Immature natural killer cell (primary cell): ENCODE results near the gene PLA2G4D. TPM values are rescaled to one million over a fixed set of nuclear protein-coding genes. Genes with fewer than 3 reads are reported as not detected.

Source experiments
- DNase-seq, 3 donors: peaks; one replicate each; pipeline ENCODE4 v3.0.0; 2022; ENCODE audit warnings: mixed read lengths in 1 of 3
- H3K27ac Mint-ChIP-seq, 6 donors: one replicate each; pipeline ENCODE4 v1.8.0; 2020; ENCODE audit warnings: mixed read lengths in 6 of 6, mild to moderate bottlenecking in 5 of 6, inconsistent platforms in 4 of 6, moderate library complexity in 3 of 6
- H3K27me3 Mint-ChIP-seq, 3 donors: one replicate each; pipeline ENCODE4 v1.8.0; 2020 to 2021; ENCODE audit warnings: low read depth in 3 of 3, mild to moderate bottlenecking in 3 of 3, mixed read lengths in 3 of 3, moderate library complexity in 3 of 3, inconsistent platforms in 1 of 3
- H3K36me3 Mint-ChIP-seq, 3 donors: one replicate each; pipeline ENCODE4 v1.8.0; 2020; ENCODE audit warnings: mixed read lengths in 3 of 3, inconsistent platforms in 2 of 3, mild to moderate bottlenecking in 2 of 3
- H3K4me1 Mint-ChIP-seq, 2 donors: one replicate each; pipeline ENCODE4 v1.8.0; 2020; ENCODE audit warnings: inconsistent platforms in 2 of 2, mild to moderate bottlenecking in 2 of 2, mixed read lengths in 2 of 2, moderate library complexity in 1 of 2
- H3K4me3 Mint-ChIP-seq, 5 donors: one replicate each; pipeline ENCODE4 v1.8.0; 2020; ENCODE audit warnings: mild to moderate bottlenecking in 5 of 5, mixed read lengths in 5 of 5, inconsistent platforms in 3 of 5, moderate library complexity in 3 of 5
- H3K9me3 Mint-ChIP-seq, 6 donors: one replicate each; pipeline ENCODE4 v1.8.0; 2020; ENCODE audit warnings: mild to moderate bottlenecking in 6 of 6, mixed read lengths in 6 of 6, inconsistent platforms in 4 of 6, moderate library complexity in 3 of 6
- polyA plus RNA-seq, 3 donors: library from polyadenylated mRNA; unstranded; fragments of 300-500 nt; fragmentation: Illumina TruSeq; gene quantifications; one replicate each; pipeline ENCODE4 v1.2.3, GENCODE V29; 2021

Gene PLA2G4D
- polyA plus RNA-seq, 3 donors from 2014 or later: not detected

DNA sequence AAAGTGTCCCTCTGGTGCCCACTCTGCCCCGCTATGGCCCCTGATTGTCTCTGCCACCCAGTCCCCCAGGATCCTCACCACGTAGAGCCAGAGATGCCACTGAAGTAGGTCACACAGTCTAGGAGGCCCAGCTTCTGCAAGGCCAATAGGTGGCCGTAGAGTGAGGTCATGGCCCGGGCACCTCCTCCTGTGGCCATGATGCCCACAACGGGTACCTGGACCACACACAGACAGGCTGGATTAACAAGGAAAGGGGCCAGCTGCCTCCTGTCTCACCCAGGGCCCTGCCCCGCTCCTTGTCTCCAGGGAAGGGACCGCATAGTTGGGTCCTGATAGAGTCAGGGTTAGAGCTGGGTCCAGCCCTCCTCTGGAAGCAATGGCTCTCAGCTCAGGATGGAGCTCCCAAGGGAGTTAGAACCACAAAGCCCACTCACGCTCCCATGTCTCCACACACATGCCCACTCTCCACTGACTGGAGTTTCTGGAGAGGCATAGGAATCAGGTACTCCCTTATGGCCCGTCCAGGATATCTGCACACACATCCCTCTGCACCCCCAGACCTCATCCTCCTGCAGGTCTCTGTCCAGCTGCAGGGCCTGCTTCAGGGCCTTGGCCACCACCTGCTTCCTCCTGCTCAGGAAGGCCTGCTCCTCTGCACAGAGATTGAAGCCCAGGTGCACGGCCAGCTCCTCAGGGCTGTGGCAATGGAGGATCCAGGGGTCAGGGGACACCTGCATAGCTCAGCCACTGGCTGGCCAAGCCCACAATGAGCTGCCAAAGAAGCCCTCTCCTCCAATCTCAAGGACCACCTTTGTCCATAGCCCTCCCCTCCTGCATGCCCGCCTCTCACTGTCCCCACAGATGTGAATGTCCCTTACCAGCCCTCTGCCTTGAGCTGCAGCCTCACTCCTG is 13.2 kb downstream of the PLA2G4D start:
- H3K36me3 Mint-ChIP-seq: no peaks in the 10 kb centered on the region
- H3K27ac Mint-ChIP-seq: peak overlapping the region in 1 of 6 donors; percentile 36
- no peaks in the 10 kb centered on the region for H3K9me3 Mint-ChIP-seq
- DNase-seq: no peak
- H3K4me3 Mint-ChIP-seq: no peak overlapping the region
- peaks cover 0 to 2% of the 10 kb centered on the region in 2 donors for H3K4me1 Mint-ChIP-seq
- peaks cover 2 to 3% (median 2%) of the 10 kb centered on the region in 3 donors for H3K27me3 Mint-ChIP-seq

- Mint-ChIP-seq H3K27ac (no peak overlapping the region), H3K27me3 (peaks cover 1 to 2% (median 2%) of the 10 kb centered on the region in 3 donors), H3K4me1 (peaks cover 0 to 2% of the 10 kb centered on the region in 2 donors), H3K9me3 (no peaks in the 10 kb centered on the region), H3K4me3 (no peak overlapping the region), H3K36me3 (no peaks in the 10 kb centered on the region)
- DNase-seq: no peak
These were observed 14.0 kb downstream of the PLA2G4D start for GRCh38 chr15:42080186-42080918.

- DNase-seq: no peak
- H3K36me3 Mint-ChIP-seq: no peaks in the 10 kb centered on the region
- peaks cover 0 to 2% of the 10 kb centered on the region in 2 donors for H3K4me1 Mint-ChIP-seq
- H3K9me3 Mint-ChIP-seq: no peaks in the 10 kb centered on the region
- no peak overlapping the region for H3K4me3 Mint-ChIP-seq
- H3K27me3 Mint-ChIP-seq: peaks cover 1 to 2% (median 2%) of the 10 kb centered on the region in 3 donors
- no peak overlapping the region for H3K27ac Mint-ChIP-seq
These were observed 14.9 kb downstream of the PLA2G4D start for GRCh38 chr15:42079401-42079908.

GRCh38 chr15:42078903-42079302 is 15.5 kb downstream of the PLA2G4D start:
- H3K9me3 Mint-ChIP-seq: no peaks in the 10 kb centered on the region
- peaks cover 2 to 3% (median 3%) of the 10 kb centered on the region in 3 donors for H3K27me3 Mint-ChIP-seq
- DNase-seq: no peak
- no peak overlapping the region for H3K27ac Mint-ChIP-seq
- no peak overlapping the region for H3K4me3 Mint-ChIP-seq
- no peaks in the 10 kb centered on the region for H3K36me3 Mint-ChIP-seq
- H3K4me1 Mint-ChIP-seq: no peaks in the 10 kb centered on the region

DNA sequence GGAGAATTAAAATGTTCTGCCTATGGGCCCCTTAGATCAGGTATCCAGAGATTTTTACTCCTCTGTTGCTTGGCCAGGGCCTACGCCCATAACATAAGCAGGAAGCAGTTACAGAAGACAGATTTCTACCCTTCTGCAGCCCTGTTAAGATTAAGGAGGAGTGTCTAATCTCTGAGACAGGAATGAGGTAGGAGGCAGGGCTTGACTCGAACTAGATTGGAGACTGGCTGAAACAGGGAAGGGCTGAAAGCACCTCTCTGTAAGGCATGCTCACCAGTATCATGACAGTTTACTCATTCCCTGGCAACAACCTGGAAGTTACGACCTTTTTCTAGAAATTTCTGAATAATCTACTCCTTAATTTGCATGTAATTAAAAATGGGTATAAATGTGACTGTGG is 16.7 kb downstream of the PLA2G4D start:
- no peak for DNase-seq
- Mint-ChIP-seq H3K27me3 (peaks cover 2 to 3% (median 3%) of the 10 kb centered on the region in 3 donors), H3K36me3 (no peaks in the 10 kb centered on the region), H3K4me3 (no peak overlapping the region), H3K27ac (no peak overlapping the region), H3K9me3 (no peaks in the 10 kb centered on the region), H3K4me1 (no peaks in the 10 kb centered on the region)

GRCh38 chr15:42073418-42073817 is 20.9 kb downstream of the PLA2G4D start:
- Mint-ChIP-seq H3K4me1 (no peaks in the 10 kb centered on the region), H3K36me3 (no peaks in the 10 kb centered on the region), H3K27ac (no peak overlapping the region), H3K9me3 (no peaks in the 10 kb centered on the region), H3K4me3 (no peak overlapping the region), H3K27me3 (peaks cover 0 to 7% (median 5%) of the 10 kb centered on the region in 3 donors)
- no peak for DNase-seq

- H3K27me3 Mint-ChIP-seq: peaks cover 0 to 8% (median 7%) of the 10 kb centered on the region in 3 donors
- H3K4me3 Mint-ChIP-seq: no peak overlapping the region
- H3K36me3 Mint-ChIP-seq: peaks cover 0 to 3% (median 3%) of the 10 kb centered on the region in 3 donors
- no peak overlapping the region for H3K27ac Mint-ChIP-seq
- no peaks in the 10 kb centered on the region for H3K4me1 Mint-ChIP-seq
- DNase-seq: no peak
- H3K9me3 Mint-ChIP-seq: no peaks in the 10 kb centered on the region
These were observed 22.1 kb downstream of the PLA2G4D start for GRCh38 chr15:42072141-42072685.

DNA sequence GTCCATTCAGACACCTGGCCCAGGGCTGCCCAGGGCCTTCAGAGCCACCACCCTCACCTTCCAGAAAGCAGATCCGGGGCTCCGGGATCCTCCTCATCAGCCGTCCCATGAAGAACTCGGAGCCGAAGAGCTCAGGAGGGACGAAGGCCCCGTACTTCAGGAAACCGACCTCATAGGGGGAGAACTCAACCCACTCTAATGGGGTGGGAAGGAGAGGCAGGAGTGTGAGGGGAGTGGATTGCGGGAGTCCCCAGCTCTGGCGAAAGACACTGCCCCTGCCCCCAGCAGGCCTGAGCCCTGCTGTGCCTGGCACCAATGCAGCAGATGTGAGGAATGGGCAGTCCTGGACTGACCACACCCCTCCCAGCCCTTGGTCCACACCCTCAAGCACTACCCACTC is 22.6 kb downstream of the PLA2G4D start:
- peaks cover 2 to 9% (median 7%) of the 10 kb centered on the region in 3 donors for H3K27me3 Mint-ChIP-seq
- no peaks in the 10 kb centered on the region for H3K4me1 Mint-ChIP-seq
- H3K36me3 Mint-ChIP-seq: peaks cover 0 to 3% (median 3%) of the 10 kb centered on the region in 3 donors
- peaks cover 0 to under 1% (median 0%) of the 10 kb centered on the region in 6 donors for H3K9me3 Mint-ChIP-seq
- no peak for DNase-seq
- no peak overlapping the region for H3K27ac Mint-ChIP-seq
- no peak overlapping the region for H3K4me3 Mint-ChIP-seq

DNA sequence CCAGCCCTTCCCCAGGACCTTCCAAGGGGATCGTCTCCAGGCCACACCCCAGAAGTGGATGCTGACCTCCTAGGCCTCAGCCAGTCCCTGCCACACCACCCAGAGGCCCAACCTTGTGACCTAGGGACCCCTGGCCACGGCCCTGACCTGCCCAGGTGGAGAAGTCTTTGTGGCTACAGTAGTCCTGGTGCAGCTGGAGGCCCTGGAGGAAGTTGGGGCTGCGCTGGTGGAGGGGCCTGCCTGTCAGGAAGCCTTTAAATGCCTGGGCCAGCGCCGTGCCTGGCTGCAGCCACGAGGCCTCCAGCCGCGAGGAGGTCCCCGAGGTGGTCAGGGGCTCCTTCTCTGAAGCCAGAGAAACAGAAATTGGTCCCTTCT is 23.4 kb downstream of the PLA2G4D start:
- Mint-ChIP-seq H3K4me3 (no peak overlapping the region), H3K27me3 (peaks cover 2 to 14% (median 9%) of the 10 kb centered on the region in 3 donors)

DNA sequence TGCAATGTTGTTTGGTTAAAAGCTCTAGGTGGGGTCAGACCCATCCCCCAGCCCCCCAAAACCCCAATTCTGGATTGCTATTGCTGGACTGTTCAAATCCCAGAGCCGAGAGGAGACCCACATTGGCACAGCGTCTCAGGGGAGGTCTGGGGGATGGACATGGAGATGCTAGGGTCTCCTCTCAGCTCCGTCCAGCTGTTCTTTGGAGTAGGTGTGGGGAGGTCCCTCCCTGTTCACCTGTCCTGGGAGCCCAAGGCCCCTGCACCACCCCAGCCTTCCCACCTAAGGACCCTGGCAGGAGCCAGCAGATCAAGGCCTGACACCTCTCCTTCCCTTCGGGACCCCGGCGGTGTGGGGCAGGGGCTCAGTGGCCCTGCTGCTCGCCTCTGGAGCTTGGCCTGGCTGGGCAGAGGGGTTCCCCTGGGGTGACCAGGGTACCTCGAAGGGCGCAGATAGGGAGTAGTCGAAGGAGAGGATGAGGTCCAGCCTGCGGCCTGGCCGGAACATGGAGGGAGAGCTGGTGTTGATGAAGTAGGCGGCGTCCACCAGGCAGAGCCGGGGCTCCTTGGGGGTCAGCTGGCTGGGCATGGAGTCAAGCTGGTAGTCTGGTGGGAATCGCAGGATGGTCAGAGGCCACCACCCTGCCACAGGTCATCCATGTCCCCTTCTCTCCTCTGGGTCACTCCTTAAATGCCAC is 23.9 kb downstream of the PLA2G4D start:
- no peak overlapping the region for H3K27ac Mint-ChIP-seq
- H3K4me1 Mint-ChIP-seq: peaks cover 3 to 5% of the 10 kb centered on the region in 2 donors
- no peak for DNase-seq
- H3K9me3 Mint-ChIP-seq: peaks cover 0 to 3% (median 0%) of the 10 kb centered on the region in 6 donors
- H3K27me3 Mint-ChIP-seq: peaks cover 2 to 14% (median 9%) of the 10 kb centered on the region in 3 donors
- H3K36me3 Mint-ChIP-seq: peaks cover 3 to 4% (median 3%) of the 10 kb centered on the region in 3 donors
- H3K4me3 Mint-ChIP-seq: no peak overlapping the region

More for the DNA sequence above, 23.4 kb downstream of the PLA2G4D start:
- H3K27ac Mint-ChIP-seq: no peak overlapping the region
- peaks cover 3 to 5% of the 10 kb centered on the region in 2 donors for H3K4me1 Mint-ChIP-seq
- DNase-seq: no peak
- peaks cover 0 to 3% (median 0%) of the 10 kb centered on the region in 6 donors for H3K9me3 Mint-ChIP-seq
- H3K36me3 Mint-ChIP-seq: peaks cover 3 to 4% (median 3%) of the 10 kb centered on the region in 3 donors

DNA sequence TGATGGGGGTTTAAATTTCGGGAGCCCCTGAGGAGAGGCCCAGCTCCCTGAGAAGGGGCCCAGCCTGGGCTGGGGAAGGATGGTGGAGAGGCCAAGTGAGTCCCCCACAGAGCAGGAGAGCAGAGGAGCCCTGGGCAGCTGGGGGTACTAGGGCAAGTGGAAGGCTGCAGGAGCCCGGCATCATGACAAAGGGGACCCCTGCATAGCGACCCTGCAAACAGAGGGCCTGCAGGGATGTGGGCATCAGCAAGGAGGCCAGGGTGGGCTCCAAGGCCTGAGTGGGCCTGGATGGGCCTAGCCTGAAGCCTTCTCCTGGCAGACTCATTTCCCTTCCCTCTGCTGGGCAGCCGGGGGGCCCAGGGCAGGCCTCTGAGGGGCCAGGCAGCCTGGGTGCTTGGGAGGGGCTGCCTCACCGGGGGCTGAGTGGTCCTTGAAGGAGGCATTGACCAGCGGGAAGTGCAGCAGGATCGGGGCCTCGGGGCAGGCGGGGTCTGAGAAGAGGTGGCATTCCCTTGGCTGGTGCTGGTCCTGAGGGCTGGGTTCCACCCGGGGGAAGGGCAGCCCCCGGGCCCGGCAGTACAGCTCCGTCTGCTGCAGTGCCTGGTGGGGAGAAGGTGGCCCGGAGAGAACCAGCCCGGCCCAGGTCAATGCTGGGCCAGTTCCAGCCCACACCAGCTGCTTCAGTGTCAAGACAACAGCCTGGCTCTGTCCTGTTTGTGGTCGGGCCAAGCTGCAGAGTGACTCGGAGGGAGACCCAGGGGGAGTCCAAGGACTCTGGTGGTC is 24.7 kb downstream of the PLA2G4D start:
- Mint-ChIP-seq H3K27ac (no peak overlapping the region), H3K36me3 (peaks cover 3 to 4% (median 3%) of the 10 kb centered on the region in 3 donors), H3K4me1 (peaks cover 3 to 5% of the 10 kb centered on the region in 2 donors), H3K9me3 (peaks cover 0 to 3% (median 0%) of the 10 kb centered on the region in 6 donors), H3K27me3 (peaks cover 2 to 14% (median 9%) of the 10 kb centered on the region in 3 donors), H3K4me3 (no peak overlapping the region)
- no peak for DNase-seq

DNA sequence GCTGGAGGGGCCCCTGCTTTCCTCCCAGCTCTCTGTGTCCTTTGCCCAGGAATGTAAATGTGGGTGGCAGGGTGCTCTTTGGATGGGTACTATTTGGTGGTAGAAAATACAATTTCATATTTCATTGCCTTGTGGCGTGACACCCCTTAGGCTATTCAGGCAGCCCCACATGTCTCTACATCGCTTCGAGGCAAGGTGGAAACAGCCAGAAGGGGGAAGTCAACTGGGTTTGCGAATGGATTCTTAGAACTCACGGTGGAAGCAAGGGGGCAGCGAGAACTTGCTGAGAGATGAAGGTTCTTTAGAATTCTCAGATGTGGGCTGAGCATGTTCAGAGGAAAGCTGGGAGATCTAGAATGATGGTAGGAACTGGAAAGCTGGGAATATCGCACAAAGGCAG is 25.3 kb downstream of the PLA2G4D start:
- no peak overlapping the region for H3K27ac Mint-ChIP-seq
- peaks cover 3 to 5% of the 10 kb centered on the region in 2 donors for H3K4me1 Mint-ChIP-seq
- H3K4me3 Mint-ChIP-seq: no peak overlapping the region
- peaks cover 0 to 3% (median 0%) of the 10 kb centered on the region in 6 donors for H3K9me3 Mint-ChIP-seq
- H3K27me3 Mint-ChIP-seq: peaks cover 2 to 13% (median 7%) of the 10 kb centered on the region in 3 donors
- DNase-seq: no peak
- H3K36me3 Mint-ChIP-seq: peaks cover 3 to 4% (median 3%) of the 10 kb centered on the region in 3 donors
